IPS DF 4.7 (cell line): ENCODE data around the gene OR1Q1.
"Not testable (repeated sequence)": the region's sequence is repeated elsewhere in the genome, so short reads cannot be mapped to it uniquely, and the experiment has no call there.

Source experiments
- DNase-seq: peaks from one replicate; pipeline ENCODE4 v3.0.0-alpha.2; 2013; ENCODE audit warnings: low spot score; ENCODE audit errors: extremely low read depth

OR1Q1 gene, protein sequence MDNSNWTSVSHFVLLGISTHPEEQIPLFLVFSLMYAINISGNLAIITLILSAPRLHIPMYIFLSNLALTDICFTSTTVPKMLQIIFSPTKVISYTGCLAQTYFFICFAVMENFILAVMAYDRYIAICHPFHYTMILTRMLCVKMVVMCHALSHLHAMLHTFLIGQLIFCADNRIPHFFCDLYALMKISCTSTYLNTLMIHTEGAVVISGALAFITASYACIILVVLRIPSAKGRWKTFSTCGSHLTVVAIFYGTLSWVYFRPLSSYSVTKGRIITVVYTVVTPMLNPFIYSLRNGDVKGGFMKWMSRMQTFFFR

DNA sequence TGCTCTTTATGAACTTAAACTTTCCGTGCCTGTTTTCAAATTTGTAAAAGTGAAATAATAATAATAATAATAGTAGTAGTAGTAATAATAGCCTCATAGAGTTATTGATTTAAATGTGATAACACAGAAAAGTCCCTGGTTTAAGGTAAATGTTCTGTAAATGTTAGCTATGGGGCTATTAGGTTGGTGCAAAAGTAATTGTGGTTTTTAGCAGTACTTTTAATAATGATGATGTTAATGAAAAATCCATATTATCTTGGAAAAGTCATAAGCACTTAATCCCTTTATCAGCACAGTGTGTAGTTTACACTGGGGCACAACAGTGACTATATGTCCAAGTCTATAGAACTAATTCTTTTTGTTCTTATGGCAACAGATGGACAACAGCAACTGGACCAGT, at the start of gene OR1Q1:
Gene OR1Q1, plus strand, starts transcription at position 377 of the 400 bp plus-strand sequence. Its CDS starts 0 bp downstream, at position 377.
- no peak for DNase-seq

DNA sequence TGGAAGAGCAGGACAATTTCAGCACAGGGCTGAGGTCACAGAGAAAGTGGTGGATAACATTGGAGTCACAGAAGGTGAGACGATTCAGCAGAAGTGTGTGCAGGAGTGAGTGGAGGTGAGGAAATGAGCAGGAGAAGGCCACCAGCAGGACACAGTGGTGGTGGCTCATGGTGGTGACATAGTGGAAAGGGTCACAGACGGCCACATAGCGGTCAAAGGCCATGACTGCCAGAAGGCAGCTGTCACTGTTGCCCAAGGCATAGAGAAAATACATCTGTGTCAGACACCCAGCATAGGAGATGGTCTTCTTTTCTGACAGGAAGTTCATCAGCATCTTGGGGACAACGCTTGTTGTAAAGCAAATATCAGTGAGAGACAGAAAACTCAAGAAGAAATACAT, 46.6 kb upstream of the OR1Q1 start:
- DNase-seq, result no peak

DNA sequence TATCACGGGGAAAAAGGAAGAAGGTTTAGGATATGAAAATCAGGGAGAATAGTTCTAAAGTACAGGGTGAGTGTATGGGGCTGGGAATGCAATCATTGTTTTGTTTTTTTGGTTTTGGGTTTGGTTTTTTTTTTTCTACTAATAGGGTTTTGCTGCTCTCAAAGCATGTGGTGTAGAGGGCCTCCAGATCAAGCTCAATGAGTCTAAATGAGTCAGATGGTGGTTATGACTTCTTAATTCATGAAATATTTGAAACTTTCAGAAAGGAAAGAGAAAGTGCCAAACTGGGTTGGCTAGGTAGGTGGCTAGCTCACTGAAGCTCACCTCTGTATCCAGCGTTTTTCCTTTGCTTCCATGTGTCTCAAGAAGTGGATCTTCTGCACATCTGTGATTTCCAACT, 42.1 kb upstream of the OR1Q1 start:
- no peak for DNase-seq

DNA sequence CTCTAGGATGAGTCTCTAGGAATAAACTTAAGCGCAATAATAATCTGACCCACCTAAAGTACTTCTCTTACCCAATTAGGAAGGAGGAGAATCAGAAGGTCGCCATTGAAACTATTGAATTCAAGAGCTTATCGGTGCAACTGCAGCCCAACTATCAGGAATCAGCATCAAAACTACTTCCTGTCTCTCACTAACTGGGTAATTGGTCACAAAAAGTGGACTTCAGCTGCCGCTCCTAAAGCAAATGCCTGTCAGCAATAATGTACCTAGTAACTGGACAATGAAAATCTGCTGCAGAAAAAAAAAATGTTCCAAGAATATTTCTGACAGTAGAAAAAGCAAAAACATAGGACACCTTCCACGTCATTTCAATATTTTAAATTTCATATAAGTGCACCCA, 34.7 kb upstream of the OR1Q1 start:
- no peak for DNase-seq

DNA sequence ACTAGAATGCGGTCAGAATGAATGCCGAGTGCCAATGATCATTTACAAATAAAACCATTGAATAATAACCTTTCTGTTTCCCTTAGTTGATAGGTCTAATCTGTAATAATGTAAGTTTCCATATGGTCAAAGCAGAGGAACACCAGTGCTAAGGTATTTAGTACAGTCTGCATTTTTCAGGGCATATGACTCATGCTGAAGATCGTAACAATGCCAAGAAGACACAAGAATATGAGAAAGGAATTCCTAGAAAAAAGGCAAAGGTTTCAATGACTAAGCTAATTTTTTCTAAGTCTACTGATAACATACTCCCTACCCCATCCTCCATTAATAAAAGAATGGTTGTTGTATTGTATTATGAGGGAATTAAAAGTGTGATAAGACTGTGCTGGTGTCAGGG, 34.2 kb upstream of the OR1Q1 start:
- no peak for DNase-seq

DNA sequence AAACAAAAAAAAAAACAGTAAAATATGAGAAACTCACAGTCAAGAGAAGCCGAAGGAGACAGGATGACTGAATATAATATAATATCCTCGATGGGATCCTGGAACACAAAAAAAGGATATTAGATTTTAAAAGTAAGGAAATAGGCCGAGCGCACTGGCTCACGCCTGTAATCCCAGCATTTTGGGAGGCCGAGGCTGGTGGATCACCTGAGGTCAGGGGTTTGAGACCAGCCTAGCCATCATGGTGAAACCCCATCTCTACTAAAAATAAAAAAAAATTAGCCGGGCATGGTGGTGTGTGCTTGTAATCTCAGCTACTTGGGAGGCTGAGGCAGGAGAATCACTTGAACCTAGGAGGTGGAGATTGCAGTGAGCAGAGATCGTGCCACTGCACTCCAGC, 31.3 kb upstream of the OR1Q1 start, which contains the start of gene OR1L8:
Gene OR1L8, minus strand, starts transcription at position 101 of the 400 bp plus-strand sequence. CDS start 14,907 bp downstream, outside the sequence.
- DNase-seq, result not testable (repeated sequence)

DNA sequence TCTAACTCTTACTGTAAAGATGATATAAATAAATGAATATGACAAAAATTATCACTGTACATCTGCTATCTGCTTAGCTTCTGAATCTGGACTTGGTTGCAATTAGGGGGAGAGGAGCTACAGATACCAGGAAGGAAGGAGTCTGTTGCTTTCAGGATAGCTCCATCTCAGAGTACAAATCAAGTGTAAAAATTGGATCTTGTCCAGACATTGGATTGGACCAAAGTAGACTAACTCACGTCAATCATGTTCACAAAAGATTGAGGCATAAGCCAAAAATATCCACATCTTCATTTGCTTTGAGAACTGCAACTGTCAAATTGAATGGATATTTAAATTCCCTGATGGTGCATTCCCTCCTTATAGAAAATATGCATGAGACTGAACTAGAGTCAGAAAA, 8.8 kb upstream of the OR1Q1 start:
- DNase-seq, result no peak

DNA sequence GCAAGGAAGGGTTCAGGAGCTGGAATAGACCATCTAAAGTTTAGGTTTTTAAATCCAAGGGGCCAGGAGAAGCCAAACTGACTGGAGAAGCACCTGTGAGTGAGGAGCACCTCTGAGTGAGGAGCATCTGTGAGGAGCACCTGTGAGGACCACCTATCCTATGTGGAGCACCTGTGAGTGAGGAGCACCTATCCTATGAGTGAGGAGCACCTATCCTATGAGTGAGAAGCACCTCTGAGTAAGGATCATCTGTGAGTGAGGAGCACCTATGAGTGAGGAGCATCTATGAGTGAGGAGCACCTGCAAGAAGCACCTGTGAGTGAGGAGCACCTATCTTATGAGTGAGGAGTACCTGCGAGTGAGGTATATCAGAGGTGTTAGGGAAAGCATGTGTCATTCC, 8.0 kb upstream of the OR1Q1 start:
- DNase-seq, result no peak

DNA sequence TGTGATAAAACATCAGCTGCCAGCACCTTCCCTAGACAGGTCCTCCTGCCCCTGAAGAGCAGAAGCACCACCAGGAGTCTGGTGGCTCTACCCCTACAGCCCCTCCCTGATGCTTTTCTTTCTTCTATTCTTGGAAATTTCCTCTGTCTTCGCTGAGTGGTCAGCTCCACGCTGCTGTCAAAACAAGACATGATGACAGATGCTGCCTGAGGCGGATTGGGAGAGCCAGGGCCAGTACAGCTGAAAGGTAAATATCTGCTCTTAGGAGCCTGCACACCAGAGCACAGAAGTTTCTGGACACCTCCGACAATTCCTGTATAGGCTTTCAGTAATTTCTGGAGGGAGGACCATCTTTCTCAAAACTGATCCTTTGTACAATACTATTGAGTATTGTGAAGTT, 4.7 kb upstream of the OR1Q1 start:
- DNase-seq, result no peak

DNA sequence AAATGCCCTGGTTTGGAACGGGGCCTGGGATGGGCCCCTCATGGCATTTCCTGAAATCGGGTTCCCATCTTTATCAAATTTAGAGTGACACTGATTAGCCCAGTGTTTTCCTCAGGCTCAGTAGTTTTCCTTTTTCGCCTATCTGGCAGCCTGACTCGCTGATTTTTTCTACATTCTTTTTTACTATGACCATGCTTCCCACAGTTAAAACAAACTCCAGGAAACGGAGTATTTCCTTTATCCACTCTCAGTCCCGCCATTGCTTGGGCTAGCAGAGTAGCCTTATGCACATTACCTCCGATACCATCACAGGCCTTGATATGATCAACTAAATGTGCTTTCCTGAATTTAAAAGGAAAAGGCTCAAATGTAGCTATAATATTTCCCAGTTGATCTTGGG, 5.5 kb downstream of the OR1Q1 start:
- DNase-seq, result no peak

DNA sequence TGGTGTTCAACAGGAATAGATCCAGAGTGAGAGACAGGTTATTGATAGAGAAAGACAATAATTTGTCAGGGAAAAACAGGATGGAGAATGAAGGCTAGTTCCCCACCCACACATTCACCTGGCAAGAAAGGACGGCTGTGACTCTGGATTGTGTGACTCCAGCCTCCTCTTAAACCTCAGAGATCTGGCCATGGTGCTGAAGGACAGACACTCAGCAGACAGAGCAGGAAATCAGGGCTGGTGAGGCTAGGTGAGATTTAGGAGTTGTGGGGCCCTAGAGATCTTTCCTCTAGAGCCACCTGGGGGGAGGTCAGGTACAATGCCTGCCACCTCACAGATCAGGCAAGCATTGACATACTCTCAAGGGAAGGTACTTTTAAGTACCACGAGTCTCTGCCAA, 27.7 kb downstream of the OR1Q1 start:
- DNase-seq, result no peak

DNA sequence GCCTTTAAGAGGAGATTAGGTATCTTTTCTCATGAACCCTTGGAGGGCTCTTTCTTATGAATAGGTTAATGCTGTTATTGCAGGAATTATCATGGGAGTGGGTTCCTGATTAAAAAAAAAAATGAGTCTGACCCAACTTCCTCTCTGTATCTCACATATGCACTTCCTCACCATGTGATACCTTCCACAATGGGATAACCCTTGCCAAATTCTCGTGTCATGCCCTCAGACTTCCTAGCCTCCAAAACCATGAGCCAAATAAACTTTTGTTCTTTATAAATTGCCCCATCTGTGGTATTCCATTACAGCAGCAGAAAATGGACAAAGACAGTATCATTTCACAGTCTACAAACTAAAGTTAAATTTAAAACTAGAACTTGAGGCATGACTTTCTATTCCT, 41.8 kb downstream of the OR1Q1 start:
- DNase-seq, result no peak

DNA sequence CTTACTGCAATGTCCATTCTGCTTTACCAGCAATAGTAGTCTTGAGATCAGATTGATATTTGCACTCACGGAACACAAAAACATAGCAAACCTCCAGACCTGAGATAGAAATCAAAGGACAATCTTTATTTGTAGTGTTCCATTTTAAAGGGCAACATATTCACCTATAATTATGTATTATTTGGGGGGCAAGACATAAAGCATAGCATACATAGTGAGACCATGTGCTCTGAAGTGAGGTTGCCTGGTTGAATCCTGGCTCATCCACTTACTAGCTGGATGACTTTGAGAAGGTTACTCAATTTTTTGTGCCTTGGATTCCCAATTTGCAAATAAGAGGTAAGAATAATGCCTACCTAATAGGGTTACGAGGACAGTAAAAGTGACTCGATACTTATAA, 43.0 kb downstream of the OR1Q1 start, which contains the start of gene OR1B1:
Gene OR1B1, minus strand, starts transcription at position 101 of the 400 bp plus-strand sequence.
- DNase-seq, result no peak

DNA sequence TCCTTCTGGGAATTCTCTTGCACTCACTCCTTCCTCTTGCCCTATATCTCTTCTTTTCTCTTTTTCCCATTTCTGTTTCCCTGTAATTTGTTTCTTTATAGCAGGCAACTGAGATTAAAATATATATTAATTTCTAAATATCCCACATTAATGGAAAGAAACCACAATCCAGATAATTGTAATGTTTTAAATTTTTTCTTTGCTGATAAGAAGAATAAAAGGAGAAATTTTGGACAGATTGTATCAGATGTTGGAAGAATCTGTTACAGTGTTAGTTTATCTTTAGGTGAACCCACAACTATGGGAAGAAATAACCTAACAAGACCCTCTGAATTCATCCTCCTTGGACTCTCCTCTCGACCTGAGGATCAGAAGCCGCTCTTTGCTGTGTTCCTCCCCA, 46.9 kb downstream of the OR1Q1 start, which contains the start of gene OR1L1:
Gene OR1L1, plus strand, starts transcription at position 301 of the 400 bp plus-strand sequence. Its CDS starts 0 bp downstream, at position 301.
- no peak for DNase-seq
